AG20443 (cell line): ENCODE results near the gene CXCL6.

Experiments used
- DNase-seq: peaks from one replicate; pipeline ENCODE4 v3.0.0; 2012; ENCODE audit warnings: low spot score, mixed read lengths

Gene CXCL6

GRCh38 chr4:73836373-73837279 is at the start of gene CXCL6:
TSS of gene CXCL6 (plus strand) at chr4:73836678. CDS start at chr4:73836751, 73 bp downstream.
- peak; percentile 63 for DNase-seq

GRCh38 chr4:73788411-73788810 is 48.1 kb upstream of the CXCL6 start:
- DNase-seq: no peak

DNA sequence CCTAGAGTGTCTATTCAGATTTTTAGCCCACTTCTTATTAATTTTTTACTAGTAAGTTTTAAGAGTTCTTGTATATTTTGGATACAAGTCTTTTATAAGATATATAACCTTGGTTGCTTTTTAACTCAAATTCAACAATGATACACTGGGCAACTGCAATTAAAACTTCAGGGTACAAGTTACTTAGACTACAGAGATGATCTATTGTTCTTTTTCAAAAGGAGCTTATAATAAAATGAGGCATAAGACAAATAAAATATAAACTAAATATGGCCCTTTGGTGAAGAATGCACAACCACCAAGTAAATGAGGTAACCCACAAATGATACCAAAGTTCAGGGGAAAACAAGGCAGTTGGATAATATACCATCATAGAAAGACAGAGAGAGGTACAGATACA is 37.6 kb upstream of the CXCL6 start:
- DNase-seq: no peak

DNA sequence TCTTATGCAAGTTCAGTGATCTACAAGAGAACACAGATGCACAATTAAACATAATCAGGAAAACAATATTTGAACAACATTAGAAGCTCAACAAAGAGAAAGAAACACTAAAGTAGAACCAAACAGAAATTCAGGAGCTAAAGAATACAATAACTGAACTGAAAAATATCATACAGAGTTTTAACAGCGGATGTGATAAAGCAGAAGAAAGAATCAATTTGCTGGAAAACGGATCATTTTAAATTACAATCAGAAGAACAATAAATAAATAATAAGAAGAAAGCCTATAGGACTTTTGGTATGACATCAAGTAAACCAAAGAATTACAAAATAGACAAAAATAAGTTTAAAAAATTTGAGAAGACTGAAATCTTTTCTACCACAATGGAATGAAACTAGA is 36.3 kb upstream of the CXCL6 start:
- no peak for DNase-seq

DNA sequence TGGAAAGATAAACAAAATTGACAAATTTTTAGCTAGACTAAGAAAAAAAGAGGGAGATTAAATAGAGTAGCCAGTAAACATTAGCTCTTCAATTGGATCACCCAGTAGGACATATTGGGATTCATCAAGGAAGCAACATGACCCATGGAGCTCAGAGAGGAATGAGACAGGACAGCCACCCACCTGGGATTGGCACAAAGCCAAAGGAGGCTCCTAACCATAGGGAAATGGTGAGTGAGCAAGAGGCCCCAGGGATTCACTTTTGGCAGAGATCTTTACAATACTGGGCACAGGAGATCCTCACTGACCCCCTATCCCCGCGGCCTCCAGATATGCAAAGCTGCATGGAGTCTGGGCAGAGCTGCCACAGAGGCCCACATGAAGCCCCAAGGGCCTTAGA is 34.8 kb upstream of the CXCL6 start:
- no peak for DNase-seq

GRCh38 chr4:73803213-73803612 is 33.3 kb upstream of the CXCL6 start:
- no peak for DNase-seq

GRCh38 chr4:73810191-73810590 is 26.3 kb upstream of the CXCL6 start:
- no peak for DNase-seq

- no peak for DNase-seq
Observed at GRCh38 chr4:73811841-73812240, 24.6 kb upstream of the CXCL6 start.

GRCh38 chr4:73814679-73815078 is 21.8 kb upstream of the CXCL6 start:
- no peak for DNase-seq

DNA sequence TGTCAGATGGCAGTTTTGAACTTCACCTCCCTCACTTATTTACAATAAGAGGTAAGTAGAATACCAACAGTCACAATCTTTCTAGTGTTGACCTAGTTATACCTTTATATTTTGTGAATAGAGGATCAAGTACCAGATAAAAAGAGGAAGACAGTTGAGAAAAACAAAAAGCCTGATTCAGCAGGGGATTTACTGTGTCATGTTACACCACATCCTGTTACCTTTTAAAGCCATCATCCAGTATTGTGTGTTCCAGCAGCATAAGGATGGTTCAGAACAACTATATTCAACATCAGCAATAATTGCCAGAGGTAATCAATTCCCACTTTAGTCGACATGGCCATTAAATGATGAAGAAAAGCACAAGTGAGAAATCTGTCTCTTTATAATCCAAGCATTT is 21.3 kb upstream of the CXCL6 start:
- no peak for DNase-seq

DNA sequence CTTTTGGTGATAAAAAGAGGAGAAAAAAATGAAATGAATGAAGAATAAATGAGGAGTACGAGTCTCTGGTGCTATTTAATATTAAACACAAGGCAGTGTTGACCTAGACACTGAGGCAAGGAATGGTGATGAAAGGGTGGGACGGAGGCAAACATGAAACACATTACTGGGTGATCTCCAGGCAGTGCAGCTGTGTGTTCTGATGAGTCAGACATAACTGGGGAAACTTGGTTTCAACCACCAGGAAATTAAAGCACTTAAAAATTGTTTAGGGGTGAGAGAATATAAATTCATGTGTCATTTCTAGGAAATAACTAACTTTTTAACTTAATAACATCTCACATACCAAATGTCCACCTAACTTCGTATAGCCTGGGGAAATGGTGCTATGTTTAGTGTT is 19.7 kb upstream of the CXCL6 start:
- DNase-seq: peak; percentile 68

DNA sequence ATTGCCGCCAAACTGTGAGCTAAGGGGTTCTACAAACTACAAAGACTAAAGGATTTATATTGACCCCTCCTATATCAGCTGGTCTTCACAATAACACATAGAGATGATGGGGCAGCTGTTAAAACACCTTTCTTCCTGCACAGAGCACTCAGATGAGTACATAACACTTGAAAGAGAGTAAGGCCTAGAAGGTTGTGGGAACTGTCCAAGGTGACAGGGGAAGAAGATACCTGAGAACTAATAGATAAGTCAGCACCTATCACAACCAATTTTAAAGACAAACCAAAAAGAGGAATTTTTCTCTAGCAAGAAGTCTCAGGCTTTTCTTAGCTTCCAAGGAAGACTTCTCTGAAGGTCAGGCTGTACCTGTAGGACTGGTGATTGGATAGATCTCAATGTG is 19.1 kb upstream of the CXCL6 start:
- DNase-seq: no peak

DNA sequence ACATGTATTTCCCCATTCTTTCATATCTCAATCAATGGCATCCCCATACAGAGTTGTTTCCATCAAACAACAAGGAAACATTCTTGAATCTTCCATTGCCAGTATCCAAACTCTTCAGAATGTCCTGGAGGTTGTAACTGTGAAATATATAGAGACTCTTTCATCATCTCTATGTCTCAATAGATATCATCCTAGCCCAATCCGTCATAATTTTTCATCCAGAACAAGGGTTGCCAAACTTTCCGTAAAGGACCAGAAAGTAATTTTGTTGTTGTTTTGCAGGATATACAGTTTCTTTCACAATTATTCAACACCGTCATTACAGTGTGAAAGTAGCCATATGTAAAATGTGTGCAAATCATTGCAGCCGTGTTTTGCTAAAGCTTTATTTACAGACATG is 15.2 kb upstream of the CXCL6 start:
- no peak for DNase-seq

DNA sequence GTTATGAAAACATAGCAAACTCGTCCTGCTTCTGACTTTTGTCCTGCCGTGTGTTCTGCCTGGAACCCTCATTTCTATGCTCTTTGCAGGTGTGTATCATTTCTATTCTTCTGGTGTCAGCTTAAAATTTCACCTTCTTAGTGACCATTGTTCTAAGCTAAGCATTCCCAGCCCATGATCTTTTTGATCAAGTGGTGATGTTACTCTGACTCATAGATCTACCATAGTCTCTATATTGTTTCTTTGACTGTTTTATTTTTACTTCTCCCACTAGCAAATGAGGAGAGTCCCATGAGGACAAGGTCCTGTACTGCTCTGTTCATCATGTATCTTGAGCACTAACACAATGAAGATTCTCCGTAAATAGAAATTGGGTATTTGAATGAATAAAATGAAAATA is 14.1 kb upstream of the CXCL6 start:
- no peak for DNase-seq

GRCh38 chr4:73822812-73823504 is 13.5 kb upstream of the CXCL6 start:
- no peak for DNase-seq

DNA sequence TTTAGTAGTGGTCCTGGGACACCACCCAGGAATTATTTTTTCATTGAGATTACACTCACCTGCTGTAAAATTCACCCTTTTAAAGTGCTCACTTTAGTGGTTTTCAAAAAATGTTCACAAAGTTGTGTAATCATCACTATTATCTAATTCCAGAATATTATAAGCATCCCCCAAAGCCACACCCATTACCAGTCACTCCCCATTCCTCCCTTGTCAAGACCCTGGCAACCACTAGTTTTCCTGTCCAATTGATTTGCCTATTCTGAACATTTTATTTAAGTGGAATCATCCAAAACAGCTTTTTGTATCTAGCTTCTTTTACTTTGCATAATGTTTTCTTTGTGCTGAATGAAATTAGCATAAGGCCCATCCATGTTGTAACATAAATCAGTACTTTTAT is 12.7 kb upstream of the CXCL6 start:
- no peak for DNase-seq

DNA sequence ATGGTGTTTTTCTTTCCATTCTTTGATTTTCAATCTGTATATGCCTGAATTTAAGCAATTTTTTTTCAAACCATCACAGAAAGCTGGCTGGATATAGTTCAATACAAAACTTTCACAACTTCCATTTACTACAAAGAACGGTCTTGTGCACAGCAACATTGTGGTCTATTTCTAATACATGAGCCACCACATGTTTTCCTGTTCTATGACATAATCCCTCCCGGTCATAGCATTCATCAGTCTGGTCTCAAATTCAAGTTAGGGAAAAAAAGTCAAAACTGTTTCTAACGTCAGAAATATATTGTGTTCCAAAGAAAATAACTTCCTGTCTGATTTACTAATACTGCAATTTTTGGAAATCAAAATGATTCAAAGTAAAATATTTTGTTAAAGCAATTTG is 7.5 kb upstream of the CXCL6 start:
- no peak for DNase-seq

GRCh38 chr4:73831569-73831968 is 4.9 kb upstream of the CXCL6 start:
- peak; percentile 40 for DNase-seq

DNA sequence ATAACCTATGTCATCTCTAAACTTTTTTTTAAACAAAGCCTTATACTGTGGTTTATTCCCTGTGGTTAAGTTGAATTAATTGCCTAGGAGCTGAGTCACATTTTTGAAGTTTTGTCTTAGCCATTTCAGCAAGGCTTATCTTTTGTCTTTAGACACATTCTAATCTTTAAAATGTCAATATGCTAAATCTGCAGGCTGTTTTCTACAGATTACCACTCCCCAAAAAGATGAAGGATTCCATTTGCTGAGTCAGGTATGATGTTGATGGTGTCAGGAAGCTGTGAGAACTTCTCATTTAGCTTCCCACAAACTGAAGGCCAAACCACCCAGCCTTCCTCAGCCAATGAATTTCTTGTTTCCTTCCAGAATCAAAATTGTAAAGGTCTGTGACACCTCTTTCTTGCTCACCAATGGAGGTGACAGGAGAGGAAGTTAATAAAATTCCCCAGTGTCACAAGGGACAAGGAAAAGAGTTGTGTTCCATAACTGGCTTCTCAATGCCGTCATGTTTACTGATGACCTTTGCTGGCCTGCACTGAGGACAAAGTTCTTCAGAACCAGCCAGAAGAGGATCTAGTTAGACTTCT is 3.7 kb upstream of the CXCL6 start:
- DNase-seq: no peak

DNA sequence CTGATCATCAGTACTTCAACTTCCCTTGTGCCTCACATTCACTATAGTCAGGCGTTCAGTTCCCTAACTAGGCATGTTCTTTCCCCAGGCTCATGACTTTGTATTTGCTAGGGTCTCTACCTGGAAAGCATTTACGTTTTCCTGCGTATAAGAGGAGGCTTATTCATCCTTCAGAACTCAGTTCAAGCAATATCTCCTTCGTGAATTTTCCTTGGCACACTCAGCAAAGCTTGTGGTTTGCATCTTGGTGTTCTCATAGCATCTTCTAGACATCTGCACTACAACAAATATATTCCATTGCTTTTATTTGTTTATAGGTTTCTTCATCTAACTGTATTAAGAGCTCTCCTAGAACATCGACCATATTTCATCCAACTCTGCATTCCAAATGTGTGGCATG is 2.6 kb downstream of the CXCL6 start:
- no peak for DNase-seq

DNA sequence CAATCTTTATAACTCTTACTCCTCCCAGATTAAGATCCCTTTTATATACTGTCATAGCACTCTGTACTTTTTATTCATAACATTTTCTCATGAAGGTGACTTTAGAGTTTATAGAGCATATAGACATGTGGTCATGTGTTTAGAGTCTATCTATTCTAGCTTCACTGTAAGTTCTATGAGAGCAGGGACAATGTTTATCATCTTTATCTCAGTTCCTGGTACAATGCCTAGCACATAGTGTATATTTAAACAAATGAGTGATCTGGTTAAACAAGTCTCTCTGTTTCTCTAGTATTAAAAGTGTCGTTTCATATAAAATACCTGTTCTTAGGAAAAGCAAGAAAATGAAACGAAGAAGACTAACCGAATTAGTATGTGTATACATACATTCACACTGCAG is 3.2 kb downstream of the CXCL6 start:
- DNase-seq: no peak

GRCh38 chr4:73841243-73841925 is 4.9 kb downstream of the CXCL6 start:
- DNase-seq: no peak

- DNase-seq: no peak
Observed at GRCh38 chr4:73842696-73843095, 6.2 kb downstream of the CXCL6 start.
